Right lobe of liver (tissue), 6 donors: ENCODE data around the gene GSKIP. TPM values are rescaled to one million over a fixed set of nuclear protein-coding genes. Genes with fewer than 3 reads are reported as not detected.

Source experiments
- ATAC-seq, 4 donors: fragments of 200-7000 bp; cut with Tn5 transposase; one replicate each; pipeline ENCODE4 v1.9.1; 2020; ENCODE audit warnings: mild to moderate bottlenecking in 4 of 4, moderate library complexity in 4 of 4
- DNase-seq, 3 donors: peaks; one replicate each; pipeline ENCODE4 v3.0.0-alpha.2; 2020
- H3K27ac ChIP-seq, 3 donors: fragments of 200-600 bp; one replicate each; pipeline ENCODE4 v1.8.0; 2022
- H3K27me3 ChIP-seq, 2 donors: fragments of 200-600 bp; one replicate each; pipeline ENCODE4 v1.8.0; 2022
- H3K36me3 ChIP-seq, 4 donors: fragments of 200-600 bp; sonication (generic) in 1 of 4; one replicate each; pipeline versions ENCODE4 v1.5.1 to v1.8.0; 2017 to 2022; ENCODE audit warnings: control low read depth in 1 of 4
- H3K4me1 ChIP-seq, 4 donors: fragments of 200-600 bp; sonication (generic) in 1 of 4; one replicate each; pipeline versions ENCODE4 v1.5.1 to v1.8.0; 2017 to 2022; ENCODE audit warnings: control low read depth in 1 of 4
- H3K4me3 ChIP-seq, 3 donors: fragments of 200-600 bp; one replicate each; pipeline ENCODE4 v1.8.0; 2022
- H3K9me3 ChIP-seq, 4 donors: fragments of 200-600 bp; sonication (generic) in 1 of 4; one replicate each; pipeline versions ENCODE4 v1.5.1 to v1.8.0; 2017 to 2022; ENCODE audit warnings: control low read depth in 1 of 4
- CTCF ChIP-seq, 4 donors: fragments of 200-600 bp in 3 of 4; fragments of 450-650 bp in 1 of 4; IDR thresholded peaks; one replicate each; pipeline versions ENCODE4 v1.5.1 to v1.8.0; 2016 to 2022; ENCODE audit warnings: antibody characterized with exemption in 4 of 4, mild to moderate bottlenecking in 2 of 4
- POLR2A ChIP-seq: fragments of 450-650 bp; IDR thresholded peaks from one replicate; pipeline ENCODE4 v1.6.1; 2017; ENCODE audit warnings: antibody characterized with exemption, mild to moderate bottlenecking
- WGBS: methylation state at CpG from one replicate; pipeline ENCODE4 v1.1.6; 2018; ENCODE audit warnings: low coverage, low lambda C conversion rate; ENCODE audit not compliant: insufficient coverage; ENCODE audit errors: missing lambda C conversion rate; 5-methylcytosine and 5-hydroxymethylcytosine counted together
- intact Hi-C, 2 donors: fragments of 100-400 bp; cut with DNase I; formaldehyde crosslinking; loops; one replicate each; pipeline versions ENCODE4 v1.11.2 to v1.14.1; 2022
- total RNA-seq, 6 experiments: library from RNA; depleted of rRNA in 2 of 6; stranded (reverse); fragments of >200 nt in 2 of 6; fragmentation: NEBNext Ultra II Directional in 3 of 6; extraction: Animal tissue kit (Norgen Biotek cat#: 25700) in 3 of 6; gene quantifications; one replicate each; pipeline versions ENCODE4 v1.1.0 to v1.2.4, GENCODE V29; 2016 to 2023
- donor health status: DM: no; HTN: yes; CAD: no.
- donor health status: DM: no; HTN: no; CAD: no.
- donor health status: DM: no; HTN: no; CAD: no.
- donor health status: DM: no; HTN: yes; CAD: no.
- donor health status: DM: no; HTN: yes; CAD: no.

GSKIP gene
- total RNA-seq, 6 experiments from 2014 or later, result 7.4 to 25.2 (median 15.5) TPM

- no peak for DNase-seq
- WGBS, result 70% methylated on average over 4 of the region's 6 CpGs
- H3K27me3 ChIP-seq, result no peaks in the 10 kb centered on the region
- no peaks in the 10 kb centered on the region for H3K9me3 ChIP-seq
- TF ChIP-seq CTCF (IDR thresholded peaks at IDR 0.05) (no peak), POLR2A (no peak)
- H3K4me1 ChIP-seq, result peaks cover 0 to 14% (median 4%) of the 10 kb centered on the region in 4 donors
- H3K4me3 ChIP-seq, result no peak overlapping the region
- no peak for ATAC-seq
- intact Hi-C loops, result loop anchor here (5.0 to 10.0 kb wide), 2 partner anchors 119 to 126 kb away; no protein-coding TSS in a partner anchor
- H3K36me3 ChIP-seq, result no peaks in the 10 kb centered on the region
- no peak overlapping the region for H3K27ac ChIP-seq
Observed at GRCh38 chr14:96421236-96421635, 57.9 kb downstream of the GSKIP start.

- 89% methylated on average over 3 of the region's 5 CpGs for WGBS
- DNase-seq (no peak), ATAC-seq (no peak)
- TF ChIP-seq POLR2A (no peak), CTCF (IDR thresholded peaks at IDR 0.05) (no peak)
- Histone ChIP-seq H3K4me3 (no peak overlapping the region), H3K36me3 (no peaks in the 10 kb centered on the region), H3K27ac (no peak overlapping the region), H3K9me3 (no peaks in the 10 kb centered on the region), H3K4me1 (no peaks in the 10 kb centered on the region), H3K27me3 (no peaks in the 10 kb centered on the region)
- intact Hi-C loops, result loop anchor here (5.0 to 10.0 kb wide), 2 partner anchors 121 to 128 kb away; no protein-coding TSS in a partner anchor
Observed at GRCh38 chr14:96422992-96423391, 59.7 kb downstream of the GSKIP start.

- DNase-seq (no peak), ATAC-seq (peak in 1 of 4 donors; percentile 23)
- WGBS, result 65% methylated on average over 9 of the region's 25 CpGs
- Histone ChIP-seq H3K36me3 (no peaks in the 10 kb centered on the region), H3K9me3 (no peaks in the 10 kb centered on the region), H3K4me1 (no peaks in the 10 kb centered on the region), H3K27ac (no peak overlapping the region), H3K4me3 (peak overlapping the region; percentile 42 to 51 (median 46)), H3K27me3 (no peaks in the 10 kb centered on the region)
- intact Hi-C loops, result loop anchor here (5.0 to 10.0 kb wide), 2 partner anchors 121 to 129 kb away; no protein-coding TSS in a partner anchor
- no peak for TF ChIP-seq POLR2A
- TF ChIP-seq CTCF (IDR thresholded peaks at IDR 0.05), result no peak
Observed at GRCh38 chr14:96423446-96424108, 60.3 kb downstream of the GSKIP start.

- no peak overlapping the region for H3K27ac ChIP-seq
- WGBS, result 13% methylated on average over 8 of the region's 33 CpGs
- H3K4me3 ChIP-seq, result peak overlapping the region; percentile 42 to 51 (median 46)
- H3K36me3 ChIP-seq, result no peaks in the 10 kb centered on the region
- no peaks in the 10 kb centered on the region for H3K27me3 ChIP-seq
- intact Hi-C loops, result loop anchor here (5.0 to 10.0 kb wide), 2 partner anchors 122 to 130 kb away; no protein-coding TSS in a partner anchor
- TF ChIP-seq CTCF (IDR thresholded peaks at IDR 0.05), result peak; percentile 71 to 92 (median 74)
- no peak for TF ChIP-seq POLR2A
- no peaks in the 10 kb centered on the region for H3K4me1 ChIP-seq
- H3K9me3 ChIP-seq, result no peaks in the 10 kb centered on the region
- DNase-seq, result peak; percentile 50 to 58 (median 50)
- peak; percentile 97 to 99 (median 98) for ATAC-seq
Observed at GRCh38 chr14:96424109-96424989, 61.0 kb downstream of the GSKIP start.
